C4-2B (cell line): ENCODE results near the gene ZNF385D.
"Not testable (repeated sequence)": the region's sequence is repeated elsewhere in the genome, so short reads cannot be mapped to it uniquely, and the experiment has no call there.

Source experiments
- CTCF ChIP-seq: fragments of 450-650 bp; conservative IDR thresholded peaks from 2 replicates; pipeline ENCODE4 v1.5.1; 2017; ENCODE audit warnings: mild to moderate bottlenecking
- ZFX ChIP-seq: fragments of 450-650 bp; IDR thresholded peaks from 2 replicates; pipeline ENCODE4 v1.6.1; 2017

- TF ChIP-seq CTCF, ZFX: not testable (repeated sequence)
Observed at GRCh38 chr3:21387142-21387826, 363.7 kb downstream of the ZNF385D start.
